Stimulated activated CD4-positive, alpha-beta T cell treated with anti-CD3 and anti-CD28 coated beads, Interleukin-4, amount 100 ng/mL, for 1 hour (primary cell): ENCODE results near the gene ABLIM3.

Source experiments
- DNase-seq: peaks from one replicate; pipeline ENCODE4 v3.0.0-alpha.2; 2020

The ABLIM3 gene

GRCh38 chr5:149284501-149284900 lies 143.2 kb downstream of the ABLIM3 start:
- no peak for DNase-seq

- no peak for DNase-seq
Observed at GRCh38 chr5:149285153-149285552, 143.9 kb downstream of the ABLIM3 start.

- no peak for DNase-seq
Observed at GRCh38 chr5:149288436-149288835, 147.1 kb downstream of the ABLIM3 start.

- DNase-seq, result no peak
Observed at GRCh38 chr5:149289301-149289700, 148.0 kb downstream of the ABLIM3 start.

- no peak for DNase-seq
Observed at GRCh38 chr5:149294872-149295829, 153.9 kb downstream of the ABLIM3 start.

GRCh38 chr5:149297340-149298025 lies 156.2 kb downstream of the ABLIM3 start:
- no peak for DNase-seq

- DNase-seq, result no peak
Observed at GRCh38 chr5:149298163-149298562, 156.9 kb downstream of the ABLIM3 start.

- DNase-seq, result no peak
Observed at GRCh38 chr5:149298842-149299404, 157.6 kb downstream of the ABLIM3 start.

GRCh38 chr5:149299451-149300054 lies 158.3 kb downstream of the ABLIM3 start:
- DNase-seq, result no peak

- no peak for DNase-seq
Observed at GRCh38 chr5:149300441-149300840, 159.1 kb downstream of the ABLIM3 start.

- no peak for DNase-seq
Observed at GRCh38 chr5:149301049-149301743, 159.9 kb downstream of the ABLIM3 start.

GRCh38 chr5:149301744-149302380 lies 160.6 kb downstream of the ABLIM3 start:
- no peak for DNase-seq

- DNase-seq, result no peak
Observed at GRCh38 chr5:149302641-149303040, 161.3 kb downstream of the ABLIM3 start.

GRCh38 chr5:149303210-149303609 lies 161.9 kb downstream of the ABLIM3 start:
- DNase-seq, result no peak

GRCh38 chr5:149304195-149305078 lies 163.1 kb downstream of the ABLIM3 start:
- DNase-seq, result no peak

- no peak for DNase-seq
Observed at GRCh38 chr5:149309354-149309753, 168.1 kb downstream of the ABLIM3 start.
